ENCODE measurements around the gene PRTFDC1.

Gene PRTFDC1

DNA sequence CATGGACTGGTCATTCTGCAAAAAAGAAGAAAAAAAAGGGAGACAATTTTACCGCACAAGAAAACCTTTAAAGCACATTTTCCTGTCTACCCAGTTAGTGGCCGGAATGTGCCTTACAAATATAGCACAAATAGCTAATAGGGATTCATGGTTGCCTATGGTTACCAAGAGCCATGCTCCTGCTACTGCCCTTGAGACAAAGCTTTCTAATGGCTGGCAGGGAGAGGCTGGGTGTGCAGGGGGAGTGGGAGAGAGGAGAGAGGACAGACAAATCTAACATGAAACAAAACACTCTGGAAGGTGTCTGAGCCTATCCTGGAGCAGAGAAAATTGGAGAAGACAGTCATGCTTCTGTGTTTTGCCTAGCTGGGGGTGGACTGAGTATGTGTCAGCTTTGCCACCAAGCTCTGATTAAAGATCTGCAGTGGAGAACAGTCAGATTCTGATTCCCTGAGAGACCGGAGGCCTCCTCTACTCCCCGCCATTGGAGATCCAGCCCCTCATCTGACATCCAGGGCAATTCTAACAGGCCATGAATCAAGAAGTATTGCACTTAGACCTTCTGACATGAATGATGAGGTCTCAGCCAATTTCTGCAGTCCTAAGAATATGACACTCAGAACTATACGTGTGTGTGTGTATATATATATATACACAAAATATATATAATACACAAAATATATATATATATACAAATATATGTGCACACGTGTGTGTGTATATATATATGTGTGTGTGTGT, 80.2 kb downstream of the PRTFDC1 start:
- DNase-seq (ENCODE audit: low read depth): no peak

DNA sequence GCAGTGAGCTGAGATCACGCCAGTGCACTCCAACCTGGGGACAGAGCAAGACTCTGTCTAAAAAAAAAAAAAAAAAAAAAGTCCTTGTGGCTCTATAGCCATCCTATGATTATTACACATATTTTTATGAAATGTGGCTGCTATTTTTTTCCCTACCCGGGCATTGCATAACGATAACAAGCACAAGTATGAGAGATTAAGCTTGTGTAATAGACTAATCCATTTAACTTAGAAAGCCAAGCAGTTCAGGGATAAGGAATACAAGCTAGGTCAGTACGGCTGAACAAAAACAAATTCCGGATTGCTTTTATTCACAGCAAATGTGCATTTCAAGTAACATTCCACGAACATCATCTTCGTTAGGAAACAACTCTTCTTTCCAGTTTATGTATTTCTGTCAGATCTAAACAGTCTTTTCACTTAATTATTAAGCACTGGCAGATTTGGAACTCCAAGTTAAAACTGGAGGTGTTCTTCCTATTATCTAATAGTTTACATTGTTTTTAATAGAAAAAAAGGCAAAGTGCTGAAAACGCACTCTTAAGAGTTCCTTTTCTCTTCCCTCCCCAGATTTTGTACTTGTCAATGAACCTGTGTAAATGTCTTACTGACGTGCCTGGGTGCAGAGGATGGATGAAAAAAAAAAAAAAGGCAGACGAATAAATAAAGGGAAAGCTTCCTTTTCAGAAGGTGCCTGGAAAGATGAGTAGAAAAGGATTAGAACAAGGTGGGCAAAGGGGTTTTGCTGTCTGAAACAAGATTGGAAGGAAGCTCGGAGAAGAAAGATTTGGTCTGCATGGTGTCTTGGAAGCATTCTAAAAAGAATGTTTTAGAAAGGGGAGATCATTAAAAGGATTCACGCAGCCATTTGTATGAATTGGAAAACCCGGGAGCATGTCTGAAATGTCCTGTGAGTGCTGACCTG, 81.1 kb downstream of the PRTFDC1 start:
- no peak for DNase-seq (ENCODE audit: low read depth)

DNA sequence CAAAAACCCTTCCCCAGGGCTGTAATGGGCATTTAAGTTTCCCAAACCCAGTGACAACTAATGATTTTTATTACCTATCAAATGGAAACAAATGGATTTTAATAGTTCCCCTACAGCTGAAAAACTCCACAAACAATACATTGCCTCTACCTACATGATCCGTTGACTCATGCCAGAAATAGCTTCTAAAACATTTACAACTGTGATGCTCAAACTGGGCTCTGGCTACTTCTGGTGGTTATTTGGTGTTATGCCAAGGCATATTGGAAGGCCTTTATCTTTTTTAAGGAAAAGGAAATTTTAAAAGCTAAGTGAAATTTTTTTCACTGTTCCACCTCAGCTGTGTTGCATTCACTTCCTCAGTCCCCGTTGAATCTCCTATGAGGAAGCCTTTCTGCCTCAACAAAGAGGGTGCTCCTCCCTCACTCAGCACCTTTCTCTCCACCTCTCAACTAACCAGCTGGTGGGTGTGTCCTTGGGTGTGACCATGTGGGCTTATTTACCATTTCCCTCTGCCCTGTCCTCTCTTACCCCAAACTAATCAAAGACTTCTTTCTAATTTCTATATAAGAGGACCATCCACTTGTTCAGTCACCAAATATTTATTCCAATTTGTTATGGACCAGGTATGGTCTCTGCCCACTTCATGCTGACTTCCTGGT, 82.9 kb downstream of the PRTFDC1 start:
- DNase-seq (ENCODE audit: low read depth): no peak

DNA sequence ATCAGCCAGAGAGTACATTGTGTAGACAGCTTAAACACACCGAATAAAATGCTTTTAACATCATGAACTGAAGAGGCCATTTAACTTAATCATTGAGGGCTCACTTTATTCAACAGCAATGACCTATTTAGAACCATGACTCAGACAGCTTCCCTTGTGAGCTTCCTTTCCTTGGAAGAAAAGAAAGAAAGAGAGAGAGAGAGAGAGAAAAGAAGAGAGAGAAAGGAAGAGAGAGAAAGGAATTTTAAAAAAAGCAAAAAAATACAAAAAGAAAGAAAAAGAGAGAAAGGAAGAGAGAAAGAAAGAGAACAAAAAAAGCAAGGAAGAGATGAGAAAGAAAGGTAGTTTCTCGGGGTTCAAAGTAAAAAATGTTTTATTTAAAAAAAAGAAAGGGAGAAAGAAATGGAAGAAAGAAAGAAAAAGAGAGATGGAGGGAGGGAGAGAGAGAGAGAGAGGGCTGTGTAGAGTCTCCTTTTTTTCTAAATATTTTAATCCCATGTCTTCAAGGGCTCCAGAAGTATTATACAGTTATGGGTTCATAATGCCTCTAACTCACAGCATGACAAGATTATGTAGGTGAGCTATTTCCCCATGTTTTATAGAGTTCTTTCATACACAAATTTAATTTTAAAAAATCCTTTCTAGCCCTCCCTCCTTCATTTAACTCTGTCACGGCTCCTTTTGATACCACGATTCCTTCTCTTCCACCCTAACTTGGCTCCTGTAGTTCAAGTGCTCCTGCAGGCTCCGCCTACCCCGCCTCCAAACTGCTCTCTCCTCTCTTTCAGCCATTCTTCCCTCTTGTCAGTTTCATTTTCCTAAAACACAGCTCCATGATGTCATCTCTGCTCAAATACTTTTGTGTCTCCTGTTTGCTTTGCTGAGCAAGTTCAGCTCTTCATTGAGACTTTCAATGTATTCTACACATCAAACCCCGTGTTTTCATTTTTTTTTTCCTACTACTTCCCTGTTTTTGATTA, 85.5 kb downstream of the PRTFDC1 start:
- DNase-seq (ENCODE audit: low read depth): no peak

GRCh38 chr10:24865783-24866182, 86.6 kb downstream of the PRTFDC1 start:
- no peak for DNase-seq (ENCODE audit: low read depth)

- no peak for DNase-seq (ENCODE audit: low read depth)
These were observed 89.8 kb downstream of the PRTFDC1 start for GRCh38 chr10:24862589-24862988.

- no peak for DNase-seq (ENCODE audit: low read depth)
These were observed 93.8 kb downstream of the PRTFDC1 start for GRCh38 chr10:24858288-24859270.

DNA sequence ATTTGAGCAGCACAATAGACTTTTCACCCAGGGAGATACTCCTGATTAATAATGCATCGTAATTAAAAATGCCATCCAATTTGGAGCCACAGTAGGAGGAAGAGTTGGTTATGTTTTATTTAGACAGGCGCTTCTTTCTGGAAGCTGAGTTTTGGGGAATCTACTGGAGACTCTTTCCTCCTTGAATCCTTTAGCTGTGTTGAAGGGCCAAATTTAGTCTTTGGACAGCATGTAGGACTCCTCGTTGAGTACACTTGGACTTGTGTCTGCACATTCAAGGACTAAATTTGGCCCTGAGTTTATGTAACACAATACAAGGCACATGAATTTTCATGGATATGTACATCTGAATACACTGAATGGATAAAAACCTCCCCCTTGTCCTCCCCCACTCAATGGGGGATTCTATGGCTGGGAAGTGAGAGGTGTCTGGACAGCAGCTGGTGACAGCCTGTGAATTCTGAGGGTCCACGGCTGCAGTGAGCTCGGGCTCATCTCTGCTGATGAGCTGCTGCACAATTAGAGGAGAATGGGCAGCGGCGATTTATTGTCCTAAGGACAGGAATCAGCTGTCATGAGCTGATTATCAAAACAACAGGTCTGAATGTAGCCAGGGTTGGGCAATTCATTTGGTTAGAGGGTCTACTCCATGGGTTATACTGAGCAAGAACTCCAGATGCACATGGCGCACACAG, 95.2 kb downstream of the PRTFDC1 start:
- DNase-seq (ENCODE audit: low read depth): no peak

- DNase-seq (ENCODE audit: low read depth): no peak
These were observed 98.2 kb downstream of the PRTFDC1 start for GRCh38 chr10:24854256-24854655.

DNA sequence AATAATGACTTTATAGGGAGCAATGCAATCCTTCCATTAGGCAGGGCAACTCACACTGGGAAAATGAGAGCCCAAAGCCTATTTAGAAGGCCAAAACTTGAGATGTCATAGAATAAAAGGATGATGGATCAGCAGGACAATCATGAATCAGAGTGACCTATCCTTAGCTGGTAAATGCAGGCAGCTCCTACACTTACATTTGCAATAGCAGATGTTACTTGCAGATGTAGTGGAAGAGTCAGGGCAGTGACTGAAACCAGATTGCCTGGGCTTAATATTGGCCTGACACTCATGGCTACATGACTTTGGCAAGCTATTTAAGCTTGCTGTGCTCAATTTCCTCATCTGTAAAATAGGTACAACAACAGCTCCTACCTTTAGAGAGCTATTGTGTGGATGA, 98.7 kb downstream of the PRTFDC1 start:
- no peak for DNase-seq (ENCODE audit: low read depth)

DNA sequence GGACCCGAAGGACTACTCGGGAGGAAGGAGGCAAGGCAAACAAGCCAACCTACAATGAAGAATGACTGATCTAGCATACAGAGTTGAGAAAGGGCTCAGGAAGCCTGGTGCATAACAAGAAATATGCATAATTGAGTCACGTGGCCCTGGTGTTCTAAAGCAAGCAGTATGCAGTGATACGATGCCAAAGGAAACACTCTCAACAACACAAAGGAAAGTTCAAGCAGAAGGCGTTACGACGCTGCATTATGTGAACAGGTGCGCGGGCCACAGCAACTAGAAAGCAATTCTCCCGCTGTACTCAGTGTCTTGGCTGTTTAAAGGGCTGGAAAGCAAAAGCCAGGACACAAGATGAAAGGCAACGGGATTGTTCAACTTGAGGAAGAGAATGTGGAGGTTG, 100.8 kb downstream of the PRTFDC1 start:
- DNase-seq (ENCODE audit: low read depth): no peak

DNA sequence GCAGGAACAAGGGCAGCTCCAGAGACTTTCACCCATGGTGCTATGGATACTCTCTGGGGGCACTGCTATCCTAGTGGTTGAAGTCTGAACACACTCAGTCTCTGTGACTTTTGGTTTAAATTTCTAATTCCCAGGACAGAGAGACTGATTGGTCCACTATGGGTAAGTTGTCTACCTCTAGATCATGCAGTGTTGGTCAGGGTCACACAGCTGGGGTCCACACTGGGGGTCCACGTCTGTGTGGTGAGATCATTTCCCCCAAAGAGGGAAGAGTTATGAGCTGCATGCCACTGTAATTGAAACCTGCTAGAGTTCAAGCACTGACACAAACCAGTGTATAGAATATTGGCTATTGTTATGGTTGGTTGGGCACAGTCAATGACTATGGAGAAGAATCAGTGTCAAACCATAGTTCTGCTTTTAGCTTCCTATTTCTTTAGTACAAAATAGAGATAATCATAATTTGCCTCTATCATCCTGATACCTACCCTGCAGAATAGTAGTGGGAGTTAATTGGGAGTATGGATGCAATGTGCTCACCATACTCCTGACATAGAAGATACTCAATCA, 101.6 kb downstream of the PRTFDC1 start:
- DNase-seq (ENCODE audit: low read depth): no peak

DNA sequence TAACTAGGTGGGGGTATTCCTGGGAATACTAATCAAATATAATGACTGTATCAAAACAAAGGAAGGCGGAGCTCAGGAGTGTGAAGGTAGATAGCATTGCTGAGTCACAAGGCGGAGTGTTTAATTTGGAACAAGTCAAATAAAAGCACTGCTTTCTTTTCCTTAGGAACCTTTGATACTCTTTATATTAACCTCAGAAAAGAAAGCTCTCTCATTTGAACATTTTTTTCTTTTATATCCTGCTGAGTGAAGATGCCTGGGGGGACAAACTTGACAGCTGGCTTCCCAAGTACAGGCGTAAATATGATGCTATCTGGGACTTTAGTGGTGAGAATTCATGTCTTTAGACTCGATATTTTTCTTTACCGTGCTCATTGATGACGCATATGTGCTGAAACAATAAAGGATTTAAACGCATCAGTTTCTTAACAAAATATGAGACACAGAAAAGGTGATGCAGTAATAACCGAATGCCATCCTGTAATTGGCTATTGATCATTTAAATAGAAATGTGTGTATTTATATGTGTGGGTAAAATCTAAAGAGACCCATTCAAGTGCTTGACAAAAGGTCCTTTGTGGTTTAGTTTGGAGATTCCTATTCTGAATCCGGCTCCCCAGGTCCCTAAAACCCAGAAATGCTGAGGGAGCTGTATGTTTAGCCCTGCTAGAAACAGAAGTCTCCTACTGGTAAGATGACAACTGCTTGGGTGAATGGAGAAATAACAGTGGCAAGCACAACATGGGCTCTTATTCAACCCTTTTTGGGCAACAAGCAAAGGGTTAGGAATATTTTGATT, 102.7 kb downstream of the PRTFDC1 start:
- DNase-seq (ENCODE audit: low read depth): no peak

DNA sequence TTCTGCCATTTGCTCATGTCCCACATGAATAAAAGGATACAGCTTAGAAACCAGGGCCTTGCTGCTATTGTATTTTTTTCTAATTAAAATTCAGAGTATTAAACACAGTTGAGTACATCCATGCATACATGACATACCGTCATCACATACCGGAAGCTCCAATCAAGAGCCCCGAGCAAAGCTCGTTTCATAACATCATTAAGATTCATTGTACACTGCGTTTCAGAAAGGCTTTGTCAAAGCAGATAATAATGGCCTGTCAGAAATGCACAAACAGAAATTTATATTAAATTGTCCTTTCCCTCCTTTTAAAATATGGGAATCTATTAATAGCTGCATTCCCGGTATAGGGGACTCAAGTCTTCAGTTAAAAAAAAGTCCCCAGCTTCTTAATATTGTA, 103.4 kb downstream of the PRTFDC1 start:
- no peak for DNase-seq (ENCODE audit: low read depth)

GRCh38 chr10:24848195-24848594, 104.2 kb downstream of the PRTFDC1 start:
- DNase-seq (ENCODE audit: low read depth): no peak

GRCh38 chr10:24847112-24848070, 105.0 kb downstream of the PRTFDC1 start:
- no peak for DNase-seq (ENCODE audit: low read depth)

- DNase-seq (ENCODE audit: low read depth): no peak
These were observed 107.7 kb downstream of the PRTFDC1 start for GRCh38 chr10:24844742-24845141.

All from GM04504 (cell line).